Posterior cingulate gyrus (tissue), 11 donors: Measurements from ENCODE around the gene LYST.
"Not testable (repeated sequence)": the region's sequence is repeated elsewhere in the genome, so short reads cannot be mapped to it uniquely, and the experiment has no call there.

Experiments used
- DNase-seq, 10 donors: peaks; one replicate each; pipeline versions ENCODE4 v3.0.0 to v3.0.0-alpha.2; 2020 to 2021; ENCODE audit warnings: mixed read lengths in 3 of 10
- intact Hi-C: fragments of 100-400 bp; cut with DNase I; formaldehyde crosslinking; loops from one replicate; pipeline ENCODE4 v1.15.1; 2023

LYST gene

DNA sequence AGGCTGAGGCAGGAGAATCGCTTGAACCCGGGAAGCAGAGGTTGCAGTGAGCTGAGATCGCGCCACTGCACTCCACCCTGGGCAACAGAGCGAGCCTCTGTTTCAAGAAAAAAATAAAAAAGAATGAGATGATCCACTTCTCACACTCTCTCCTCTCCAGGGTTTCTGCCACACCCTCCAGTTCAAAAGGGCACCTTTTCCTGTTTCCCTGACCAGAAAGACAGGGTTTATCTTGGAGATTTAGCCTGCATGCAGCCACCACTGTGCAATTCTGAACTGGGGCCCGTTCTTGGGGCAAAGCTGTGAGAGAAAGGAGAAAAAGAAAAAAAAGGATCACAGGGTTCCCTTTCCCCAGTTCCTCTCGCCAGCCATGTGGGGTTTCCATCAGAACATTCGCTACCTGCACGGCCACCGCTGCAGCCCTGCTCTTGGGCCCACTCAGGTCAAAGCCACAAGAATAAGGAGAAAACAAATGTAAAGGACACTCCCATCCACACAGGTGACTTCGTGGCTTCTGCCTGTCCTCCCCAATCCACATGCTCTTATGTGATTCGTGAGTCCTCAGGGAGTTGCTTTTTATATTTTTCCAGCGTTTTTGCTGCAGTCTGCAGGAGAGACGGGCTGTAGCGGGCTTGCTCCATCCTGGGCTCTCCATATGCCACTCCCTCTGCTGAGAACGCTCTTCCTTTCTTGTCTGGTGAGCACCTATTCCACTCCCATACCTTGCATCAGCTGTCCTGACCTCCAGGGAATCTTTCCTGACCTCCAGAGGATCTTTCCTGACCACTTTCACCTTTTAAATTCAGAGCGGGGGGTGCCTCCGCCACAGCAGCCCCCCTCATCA, 243.5 kb downstream of the LYST start:
- peak in 1 of 10 donors; percentile 62 for DNase-seq
- intact Hi-C loops = no loop called here

DNA sequence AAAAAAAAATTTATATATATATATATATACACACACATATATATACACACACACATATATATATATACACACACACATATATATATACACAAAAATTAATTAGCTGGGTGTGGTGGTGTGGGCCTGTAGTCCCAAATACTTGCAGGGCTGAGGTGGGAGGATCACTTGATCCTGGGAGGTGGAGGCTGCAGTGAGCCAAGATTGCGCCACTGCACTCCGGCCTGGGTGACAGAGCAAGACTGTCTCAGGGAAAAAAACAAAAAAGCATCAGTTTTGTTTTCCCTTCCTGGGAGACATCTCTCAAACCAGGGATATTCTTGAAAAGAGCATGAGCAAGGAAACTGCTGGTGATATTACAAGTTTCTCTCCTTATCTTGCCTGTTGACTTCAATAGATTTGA, 247.6 kb downstream of the LYST start:
- DNase-seq, intact Hi-C loops: not testable (repeated sequence)

DNA sequence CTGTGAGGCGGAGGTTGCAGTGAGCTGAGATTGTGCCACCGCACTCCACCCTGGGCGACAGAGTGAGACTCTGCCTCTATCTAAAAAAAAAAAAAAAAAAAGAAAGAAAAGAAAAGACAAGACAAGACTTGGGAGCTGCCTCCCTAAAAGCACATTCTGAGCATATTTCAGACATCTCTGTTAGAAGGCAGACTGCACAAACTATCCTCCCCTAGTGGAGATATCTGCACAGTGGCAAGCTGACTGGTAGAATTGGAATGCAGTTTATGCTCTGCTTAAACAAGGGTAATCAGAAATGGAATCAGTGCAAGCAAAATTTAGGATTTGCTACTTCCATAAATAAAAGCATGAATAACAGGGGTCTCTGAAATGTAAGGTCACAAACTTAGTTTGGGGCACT, 248.9 kb downstream of the LYST start:
- intact Hi-C loops = no loop called here
- DNase-seq = no peak

DNA sequence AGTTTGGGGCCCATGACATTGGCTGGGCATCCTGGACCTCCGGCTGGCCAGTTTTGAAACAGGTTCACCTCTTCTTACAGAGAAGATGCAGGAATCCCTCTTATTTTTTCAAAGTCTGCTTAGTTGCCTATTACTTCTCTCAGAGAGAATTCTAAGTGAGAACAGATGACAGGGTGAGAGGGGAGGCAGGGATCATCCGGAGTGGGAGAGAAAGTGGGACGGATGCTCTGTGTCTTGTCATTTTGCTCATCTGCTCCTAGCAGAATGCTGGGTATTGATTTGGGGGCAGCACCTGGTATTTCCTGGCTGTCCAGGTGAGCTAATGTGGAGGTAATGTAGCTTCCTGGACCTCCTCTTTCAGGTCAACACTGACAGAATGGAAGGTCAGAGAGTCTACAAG, 249.6 kb downstream of the LYST start:
- intact Hi-C loops = no loop called here
- DNase-seq = peak in 1 of 10 donors; percentile 12

DNA sequence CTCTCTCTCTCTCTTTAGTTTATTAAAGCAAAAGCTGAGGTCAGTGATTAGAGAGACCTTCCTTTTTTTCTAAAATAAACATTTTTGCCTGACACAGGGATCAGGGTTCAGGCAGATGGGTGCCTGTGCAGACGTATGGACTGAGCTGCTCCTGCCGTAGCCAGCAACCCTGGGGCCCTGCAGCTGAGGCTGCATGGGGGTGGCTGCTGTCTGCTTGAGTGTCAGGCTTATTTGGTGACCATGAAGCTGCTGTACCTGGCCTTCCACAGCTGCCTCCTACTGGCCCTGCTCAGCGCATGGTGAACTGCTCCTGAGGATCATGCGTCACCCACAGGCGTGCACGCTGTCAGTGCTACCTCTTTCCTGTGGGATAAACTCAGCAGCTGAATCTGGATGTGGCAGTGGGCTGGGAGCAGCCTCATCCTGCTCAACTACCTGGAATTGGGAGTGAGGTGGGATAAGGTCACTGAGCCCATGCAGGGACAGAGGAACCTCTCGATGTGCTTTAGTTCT, 252.2 kb downstream of the LYST start:
- intact Hi-C loops = no loop called here
- DNase-seq = peak in 1 of 10 donors; percentile 60

DNA sequence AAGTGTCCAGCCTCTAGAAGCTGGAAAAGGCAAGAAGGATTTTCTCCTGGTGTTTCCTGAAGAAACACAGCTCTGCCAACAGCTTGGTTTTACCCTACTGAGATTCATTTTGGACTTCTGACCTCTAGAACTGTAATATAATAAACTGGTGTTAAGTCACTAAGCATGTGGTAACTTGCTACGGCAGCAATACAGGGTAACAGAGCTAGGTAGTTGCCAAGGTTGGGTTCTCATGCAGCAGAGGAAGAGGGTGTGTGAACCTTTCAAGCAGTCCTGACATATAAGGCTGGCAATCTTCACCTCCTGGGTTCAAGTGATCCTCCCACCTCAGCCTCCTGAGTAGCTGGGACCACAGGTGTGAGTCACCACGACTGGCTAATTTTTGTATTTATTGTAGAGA, 253.1 kb downstream of the LYST start:
- intact Hi-C loops = no loop called here
- no peak for DNase-seq

DNA sequence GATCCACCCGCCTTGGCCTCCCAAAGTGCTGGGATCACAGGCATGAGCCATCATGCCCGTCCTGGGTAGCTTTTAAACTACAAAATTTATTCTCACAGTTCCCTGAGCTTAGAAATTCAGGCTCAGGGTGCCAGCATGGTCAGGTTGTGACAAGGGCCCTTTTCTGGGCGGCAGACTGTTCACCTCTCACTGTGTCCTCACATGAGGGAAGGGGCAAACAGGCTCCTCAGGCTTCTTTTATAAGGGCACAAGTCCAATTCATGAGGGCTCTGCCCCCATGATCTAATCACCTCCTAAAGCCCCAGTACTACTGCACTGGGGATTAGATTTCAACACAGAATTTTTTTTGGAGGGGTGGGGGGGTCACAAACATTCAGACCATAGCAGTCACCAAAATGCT, 253.9 kb downstream of the LYST start:
- peak in 1 of 10 donors; percentile 21 for DNase-seq
- intact Hi-C loops = no loop called here
